Endothelial cell of umbilical vein (primary cell): Measurements from ENCODE around the gene AP5Z1. TPM values are rescaled to one million over a fixed set of nuclear protein-coding genes. Genes with fewer than 3 reads are reported as not detected.

Experiments
- BruUV-seq: library from RNA; stranded (reverse); fragments of 400-500 nt; replicated peaks from 2 replicates; lab custom pipeline; 2021; lab: Mats Ljungman, UMichigan
- CTCF ChIA-PET: fragments of 300-600, 350-600 bp; sonication (Branson Sonifier 250); formaldehyde crosslinking; loops from one replicate; lab custom pipeline; 2021; ENCODE audit warnings: antibody characterized with exemption, inconsistent platforms; lab: Charles Lee
- POLR2A ChIA-PET: fragments of 300-600, 350-600 bp; sonication (Branson Sonifier 250); formaldehyde crosslinking; loops from one replicate; lab custom pipeline; 2021; ENCODE audit warnings: antibody characterized with exemption, inconsistent platforms; lab: Charles Lee
- DNase-seq: peaks from one replicate; pipeline ENCODE4 v3.0.0-alpha.2; 2011; ENCODE audit warnings: low read depth, low spot score
- FAIRE-seq: peaks from 2 replicates; lab custom pipeline; 2011; peaks lifted over from hg19 to GRCh38; lab: Jason Lieb, UNC
- H2AFZ ChIP-seq: 2 replicates; pipeline ENCODE4 v1.6.0; 2012; ENCODE audit warnings: low read depth, low read length, control low read depth, inconsistent platforms
- H3K27ac ChIP-seq: 2 replicates; pipeline ENCODE4 v1.5.1; 2011; ENCODE audit warnings: low read depth, mild to moderate bottlenecking, control low read depth, low read length, moderate library complexity; ENCODE audit not compliant: insufficient read depth
- H3K27me3 ChIP-seq, 2 experiments: 2 replicates each; pipeline versions ENCODE4 v1.6.0 to v1.6.1; 2011; ENCODE audit warnings: low read length in 2 of 2, mixed read lengths in 1 of 2; ENCODE audit not compliant: control insufficient read depth in 2 of 2, insufficient read depth in 2 of 2
- H3K36me3 ChIP-seq, 2 experiments: 2 replicates in 1 of 2; 3 replicates in 1 of 2; pipeline ENCODE4 v1.5.1; 2011; ENCODE audit warnings: low read length in 2 of 2, mild to moderate bottlenecking in 1 of 2, moderate library complexity in 1 of 2; ENCODE audit not compliant: control insufficient read depth in 2 of 2, insufficient read depth in 2 of 2; ENCODE audit errors: extremely low read depth in 1 of 2
- H3K4me1 ChIP-seq: 3 replicates; pipeline ENCODE4 v1.5.1; 2011; ENCODE audit warnings: mild to moderate bottlenecking, low read length; ENCODE audit not compliant: control insufficient read depth, insufficient read depth; ENCODE audit errors: extremely low read depth
- H3K4me2 ChIP-seq: 2 replicates; pipeline ENCODE4 v1.6.1; 2011; ENCODE audit warnings: low read length, control low read depth, mixed read lengths; ENCODE audit not compliant: insufficient read depth
- H3K4me3 ChIP-seq, 3 experiments: fragments of 200-600 bp in 1 of 3; sonication (generic), shearing (Covaris generic) in 1 of 3; replicated peaks in 1 of 3; 2 replicates each; pipeline ENCODE4 v1.5.1; 2011 to 2016; ENCODE audit warnings: control low read depth in 3 of 3, low read length in 3 of 3, mild to moderate bottlenecking in 2 of 3, inconsistent platforms in 1 of 3, low read depth in 1 of 3, moderate library complexity in 1 of 3; ENCODE audit not compliant: insufficient read depth in 1 of 3
- H3K79me2 ChIP-seq: 2 replicates; pipeline ENCODE4 v1.6.0; 2012; ENCODE audit warnings: low read length, inconsistent platforms; ENCODE audit not compliant: control insufficient read depth, insufficient read depth
- H3K9ac ChIP-seq: replicated peaks from 2 replicates; pipeline ENCODE3; 2011; ENCODE audit warnings: low read length, control low read depth; ENCODE audit not compliant: insufficient read depth; ENCODE audit errors: extremely low read depth
- H3K9me1 ChIP-seq: replicated peaks from 3 replicates; pipeline ENCODE4 v1.6.0; 2011; ENCODE audit warnings: mild to moderate bottlenecking, low read length; ENCODE audit not compliant: control insufficient read depth, insufficient read depth; ENCODE audit errors: extremely low read depth
- H3K9me3 ChIP-seq: replicated peaks from 2 replicates; pipeline ENCODE4 v1.5.1; 2012; ENCODE audit warnings: low read length, inconsistent platforms; ENCODE audit not compliant: control insufficient read depth, insufficient read depth
- H4K20me1 ChIP-seq: replicated peaks from 2 replicates; pipeline ENCODE3; 2011; ENCODE audit warnings: mild to moderate bottlenecking, low read length; ENCODE audit not compliant: control insufficient read depth, insufficient read depth; ENCODE audit errors: extremely low read depth
- CTCF ChIP-seq, 2 donors: IDR thresholded peaks; 1 replicate in 1 of 2; 2 replicates in 1 of 2; pipeline ENCODE4 v1.5.1; 2011; ENCODE audit warnings: low read length in 2 of 2, mild to moderate bottlenecking in 2 of 2, moderate library complexity in 2 of 2, control low read depth in 1 of 2, inconsistent platforms in 1 of 2, low read depth in 1 of 2; ENCODE audit not compliant: insufficient read depth in 1 of 2; ENCODE audit errors: extremely low read depth in 1 of 2
- EZH2 ChIP-seq: IDR thresholded peaks from 2 replicates; pipeline ENCODE4 v1.6.1; 2012; ENCODE audit warnings: borderline replicate concordance, low read depth, mild to moderate bottlenecking, moderate library complexity, low read length, inconsistent platforms; ENCODE audit not compliant: severe bottlenecking
- GATA2 ChIP-seq: IDR thresholded peaks from 2 replicates; pipeline ENCODE4 v1.7.0; 2011; ENCODE audit warnings: low read depth, mild to moderate bottlenecking, moderate library complexity, mixed read lengths, low read length; ENCODE audit not compliant: insufficient read length, insufficient read depth
- MAX ChIP-seq: IDR thresholded peaks from 2 replicates; pipeline ENCODE4 v1.6.1; 2011; ENCODE audit not compliant: insufficient read depth, insufficient read length
- POLR2A ChIP-seq: IDR thresholded peaks from 2 replicates; pipeline ENCODE4 v1.6.1; 2012; ENCODE audit warnings: low read depth, mild to moderate bottlenecking, control low read depth, low read length
- POLR2AphosphoS5 ChIP-seq: IDR thresholded peaks from 2 replicates; pipeline ENCODE4 v1.6.1; 2012; ENCODE audit warnings: low read depth, mild to moderate bottlenecking, control low read depth, low read length, moderate library complexity; ENCODE audit not compliant: insufficient read depth
- dilution Hi-C: fragments of 300-500 bp; cut with MboI; formaldehyde crosslinking; loops from one replicate; pipeline ENCODE4 v1.15.0; 2019; ENCODE audit warnings: low sequenced_read_pairs; ENCODE audit not compliant: extremely low pct_ligation_motif_present
- intact Hi-C: fragments of 100-400 bp; cut with micrococcal nuclease; formaldehyde crosslinking; loops from one replicate; pipeline ENCODE4 v1.10.0; 2022
- polyA plus RNA-seq, 4 experiments: library from polyadenylated mRNA; depleted of rRNA in 3 of 4; stranded (reverse) in 3 of 4; unstranded in 1 of 4; fragments of >200 nt; gene quantifications; 2 replicates each; pipeline versions ENCODE4 v1.2.1 to v1.2.3, GENCODE V29; 2011 to 2012; ENCODE audit warnings: missing spikeins in 1 of 4
- total RNA-seq: library from RNA; stranded (reverse); gene quantifications from 2 replicates; pipeline ENCODE4 v1.2.3, GENCODE V29; 2021

The AP5Z1 gene
- total and polyA plus RNA-seq, 2 donors (not counting 3 experiments of a cell fraction or from before 2014, with no cell fraction given) = 53.7 to 58.9 TPM

- DNase-seq (no peak), FAIRE-seq (no peak)
- Histone ChIP-seq H3K36me3 (no peaks in the 10 kb centered on the region), H3K79me2 (no peaks in the 10 kb centered on the region), H3K4me1 (no peaks in the 10 kb centered on the region), H3K4me3 (no peak overlapping the region), H2AFZ (no peak overlapping the region), H3K9me3 (no peaks in the 10 kb centered on the region), H3K4me2 (no peak overlapping the region), H3K9me1 (no peaks in the 10 kb centered on the region), H3K9ac (no peak overlapping the region), H3K27ac (no peak overlapping the region), H4K20me1 (no peaks in the 10 kb centered on the region), H3K27me3 (no peaks in the 10 kb centered on the region)
- TF ChIP-seq CTCF (IDR thresholded peaks at IDR 0.05; ENCODE audit: extremely low read depth in 1 of 2, insufficient read depth in 1 of 2, low read depth in 1 of 2, low read length in 2 of 2) (no peak), POLR2AphosphoS5 (no peak), EZH2 (no peak), MAX (no peak), GATA2 (no peak), POLR2A (no peak)
- ChIA-PET CTCF (interaction anchor here (0.9 to 1.1 kb wide), 2 partner anchors 8 to 16 kb away, joined by 3 to 4 read pairs; no protein-coding TSS in a partner anchor), POLR2A (no interaction called here)
- BruUV-seq = no TSS peak
- intact Hi-C loops (no loop called here), dilution Hi-C loops (no loop called here)
Observed at GRCh38 chr7:4808565-4808964, 33.1 kb downstream of the AP5Z1 start.
